ENCODE measurements around the gene IDH3G. TPM values are rescaled to one million over a fixed set of nuclear protein-coding genes. Genes with fewer than 3 reads are reported as not detected.

IDH3G gene
- total RNA-seq, 3 donors from 2014 or later: 75.4 to 91.5 (median 76.5) TPM

DNA sequence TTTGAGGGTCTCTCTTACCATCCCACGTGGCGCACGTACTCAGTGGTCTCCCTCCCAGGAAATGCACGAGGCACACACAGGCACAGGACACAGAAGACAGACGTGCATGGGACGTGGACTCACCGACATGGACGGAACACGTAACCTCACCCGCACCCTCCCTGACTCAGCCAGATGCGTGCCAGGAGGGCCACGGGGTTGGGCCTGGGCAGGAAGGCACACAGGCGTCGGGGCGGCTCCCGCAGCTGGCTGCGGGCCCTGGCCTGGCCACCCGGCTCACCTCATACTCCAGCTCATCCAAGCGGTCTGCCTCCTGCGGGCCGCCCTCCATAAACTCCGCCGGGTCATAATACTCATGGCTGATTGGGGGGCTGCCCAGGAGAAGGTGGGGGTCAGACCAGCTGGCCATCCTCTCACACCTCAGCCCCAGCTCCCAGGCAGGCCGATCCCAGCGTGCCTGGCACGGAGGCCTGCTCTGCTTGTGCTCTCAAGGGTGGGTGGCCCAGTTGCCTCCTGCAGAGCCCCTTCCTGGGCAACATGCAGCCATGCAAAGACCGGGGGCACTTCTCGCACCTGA lies 12.9 kb upstream of the IDH3G start:
- Histone ChIP-seq H3K27ac (no peak overlapping the region), H3K4me1 (no peaks in the 10 kb centered on the region), H3K27me3 (peaks cover 0 to 52% of the 10 kb centered on the region in 2 donors), H3K9me3 (peaks cover 0 to 7% of the 10 kb centered on the region in 2 donors), H3K36me3 (no peaks in the 10 kb centered on the region), H3K4me3 (no peak overlapping the region)
- intact Hi-C loops (cut with DNase I; ENCODE audit: low total_unique reads): no loop called here
- no peak for DNase-seq (ENCODE audit: low spot score in 2 of 2)
- TF ChIP-seq POLR2A (IDR thresholded peaks at IDR 0.05) (no peak), POLR2AphosphoS5 (IDR thresholded peaks at IDR 0.05) (no peak)
- TF ChIP-seq, protein P1, sequence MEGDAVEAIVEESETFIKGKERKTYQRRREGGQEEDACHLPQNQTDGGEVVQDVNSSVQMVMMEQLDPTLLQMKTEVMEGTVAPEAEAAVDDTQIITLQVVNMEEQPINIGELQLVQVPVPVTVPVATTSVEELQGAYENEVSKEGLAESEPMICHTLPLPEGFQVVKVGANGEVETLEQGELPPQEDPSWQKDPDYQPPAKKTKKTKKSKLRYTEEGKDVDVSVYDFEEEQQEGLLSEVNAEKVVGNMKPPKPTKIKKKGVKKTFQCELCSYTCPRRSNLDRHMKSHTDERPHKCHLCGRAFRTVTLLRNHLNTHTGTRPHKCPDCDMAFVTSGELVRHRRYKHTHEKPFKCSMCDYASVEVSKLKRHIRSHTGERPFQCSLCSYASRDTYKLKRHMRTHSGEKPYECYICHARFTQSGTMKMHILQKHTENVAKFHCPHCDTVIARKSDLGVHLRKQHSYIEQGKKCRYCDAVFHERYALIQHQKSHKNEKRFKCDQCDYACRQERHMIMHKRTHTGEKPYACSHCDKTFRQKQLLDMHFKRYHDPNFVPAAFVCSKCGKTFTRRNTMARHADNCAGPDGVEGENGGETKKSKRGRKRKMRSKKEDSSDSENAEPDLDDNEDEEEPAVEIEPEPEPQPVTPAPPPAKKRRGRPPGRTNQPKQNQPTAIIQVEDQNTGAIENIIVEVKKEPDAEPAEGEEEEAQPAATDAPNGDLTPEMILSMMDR (IDR thresholded peaks at IDR 0.05): no peak

DNA sequence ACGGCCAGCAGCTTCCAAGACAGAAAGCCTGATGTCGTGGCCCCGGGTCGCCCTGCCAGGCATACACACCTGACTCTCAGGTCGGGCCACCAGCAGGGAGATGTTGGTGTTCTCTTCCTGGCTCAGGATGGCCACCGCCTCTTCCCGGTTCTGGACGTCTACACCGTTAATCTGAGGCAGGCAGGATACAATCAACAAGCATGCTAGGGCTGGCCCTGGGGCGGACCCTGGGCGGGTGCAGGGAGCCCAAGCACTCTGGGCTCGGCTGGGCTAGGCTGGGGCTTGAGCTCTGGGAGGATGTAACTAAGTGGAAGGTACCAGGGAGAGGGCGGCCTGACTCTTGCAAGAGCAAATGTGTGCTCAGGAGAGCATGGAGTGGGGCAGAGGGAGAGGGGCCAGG lies 11.3 kb upstream of the IDH3G start:
- Histone ChIP-seq H3K36me3 (no peaks in the 10 kb centered on the region), H3K27ac (no peak overlapping the region), H3K27me3 (peaks cover 0 to 45% of the 10 kb centered on the region in 2 donors), H3K9me3 (peaks cover 0 to 7% of the 10 kb centered on the region in 2 donors), H3K4me1 (no peaks in the 10 kb centered on the region), H3K4me3 (no peak overlapping the region)
- no peak for DNase-seq (ENCODE audit: low spot score in 2 of 2)
- TF ChIP-seq POLR2A (IDR thresholded peaks at IDR 0.05) (no peak), POLR2AphosphoS5 (IDR thresholded peaks at IDR 0.05) (no peak)
- TF ChIP-seq, protein P1 (IDR thresholded peaks at IDR 0.05): no peak
- intact Hi-C loops (cut with DNase I; ENCODE audit: low total_unique reads): no loop called here

DNA sequence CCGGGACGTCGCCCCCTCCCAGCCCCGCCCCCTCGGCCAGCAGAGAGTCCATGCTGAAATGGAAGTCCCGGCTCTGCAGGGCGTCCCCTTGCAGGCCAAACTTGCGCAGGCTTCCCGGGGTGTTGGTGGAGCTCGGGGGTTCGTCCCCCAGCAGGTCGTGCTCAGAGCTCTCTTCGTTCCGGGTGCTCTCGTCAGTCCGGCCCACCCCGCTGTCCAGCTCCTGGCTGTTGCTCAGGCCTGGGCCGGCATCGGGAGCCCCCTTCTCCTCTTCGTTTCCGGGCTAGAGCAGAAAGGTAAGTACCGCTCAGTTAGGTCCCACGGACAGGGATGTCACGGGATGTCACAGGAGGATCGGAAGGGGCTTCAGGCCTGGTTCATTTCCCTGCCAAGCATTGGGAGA lies 10.4 kb upstream of the IDH3G start:
- H3K4me1 ChIP-seq: no peaks in the 10 kb centered on the region
- H3K27ac ChIP-seq: no peak overlapping the region
- H3K27me3 ChIP-seq: peaks cover 0 to 43% of the 10 kb centered on the region in 2 donors
- peaks cover 0 to 7% of the 10 kb centered on the region in 2 donors for H3K9me3 ChIP-seq
- H3K36me3 ChIP-seq: no peaks in the 10 kb centered on the region
- DNase-seq (ENCODE audit: low spot score in 2 of 2): no peak
- no peak for TF ChIP-seq POLR2A (IDR thresholded peaks at IDR 0.05)
- TF ChIP-seq, protein P1 (IDR thresholded peaks at IDR 0.05): no peak
- no peak for TF ChIP-seq POLR2AphosphoS5 (IDR thresholded peaks at IDR 0.05)
- H3K4me3 ChIP-seq: no peak overlapping the region
- intact Hi-C loops (cut with DNase I; ENCODE audit: low total_unique reads): no loop called here

DNA sequence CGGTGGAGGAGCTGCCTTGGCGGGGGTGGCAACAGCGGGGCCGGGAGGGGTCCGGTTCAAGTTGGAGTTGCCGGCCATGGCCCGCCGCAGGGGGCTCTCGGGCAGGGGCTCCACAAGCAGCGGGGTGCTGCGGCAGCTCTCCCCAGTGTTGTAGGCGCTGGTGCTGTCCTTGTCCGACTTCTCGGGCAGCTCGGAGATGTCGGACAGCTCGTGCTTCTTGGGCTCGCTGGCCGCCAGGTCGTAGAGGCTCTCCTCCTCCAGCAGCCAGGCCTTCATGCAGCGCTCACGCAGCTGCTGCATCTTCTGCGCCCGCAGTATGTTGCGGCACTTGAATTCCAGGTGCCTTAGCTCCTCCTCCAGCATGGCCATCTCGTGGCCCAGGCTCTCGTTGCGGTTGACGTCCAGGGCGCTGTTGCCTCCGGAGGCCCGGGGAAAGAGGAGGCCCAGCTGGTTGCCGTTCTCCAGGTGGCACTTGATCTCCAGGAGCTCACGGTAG lies 10.0 kb upstream of the IDH3G start:
- Histone ChIP-seq H3K27me3 (peaks cover 0 to 42% of the 10 kb centered on the region in 2 donors), H3K27ac (no peak overlapping the region), H3K4me3 (no peak overlapping the region), H3K4me1 (no peaks in the 10 kb centered on the region), H3K36me3 (no peaks in the 10 kb centered on the region), H3K9me3 (peaks cover 0 to 7% of the 10 kb centered on the region in 2 donors)
- no peak for TF ChIP-seq POLR2AphosphoS5 (IDR thresholded peaks at IDR 0.05)
- TF ChIP-seq POLR2A (IDR thresholded peaks at IDR 0.05): no peak
- TF ChIP-seq, protein P1 (IDR thresholded peaks at IDR 0.05): no peak
- intact Hi-C loops (cut with DNase I; ENCODE audit: low total_unique reads): no loop called here
- DNase-seq (ENCODE audit: low spot score in 2 of 2): no peak

DNA sequence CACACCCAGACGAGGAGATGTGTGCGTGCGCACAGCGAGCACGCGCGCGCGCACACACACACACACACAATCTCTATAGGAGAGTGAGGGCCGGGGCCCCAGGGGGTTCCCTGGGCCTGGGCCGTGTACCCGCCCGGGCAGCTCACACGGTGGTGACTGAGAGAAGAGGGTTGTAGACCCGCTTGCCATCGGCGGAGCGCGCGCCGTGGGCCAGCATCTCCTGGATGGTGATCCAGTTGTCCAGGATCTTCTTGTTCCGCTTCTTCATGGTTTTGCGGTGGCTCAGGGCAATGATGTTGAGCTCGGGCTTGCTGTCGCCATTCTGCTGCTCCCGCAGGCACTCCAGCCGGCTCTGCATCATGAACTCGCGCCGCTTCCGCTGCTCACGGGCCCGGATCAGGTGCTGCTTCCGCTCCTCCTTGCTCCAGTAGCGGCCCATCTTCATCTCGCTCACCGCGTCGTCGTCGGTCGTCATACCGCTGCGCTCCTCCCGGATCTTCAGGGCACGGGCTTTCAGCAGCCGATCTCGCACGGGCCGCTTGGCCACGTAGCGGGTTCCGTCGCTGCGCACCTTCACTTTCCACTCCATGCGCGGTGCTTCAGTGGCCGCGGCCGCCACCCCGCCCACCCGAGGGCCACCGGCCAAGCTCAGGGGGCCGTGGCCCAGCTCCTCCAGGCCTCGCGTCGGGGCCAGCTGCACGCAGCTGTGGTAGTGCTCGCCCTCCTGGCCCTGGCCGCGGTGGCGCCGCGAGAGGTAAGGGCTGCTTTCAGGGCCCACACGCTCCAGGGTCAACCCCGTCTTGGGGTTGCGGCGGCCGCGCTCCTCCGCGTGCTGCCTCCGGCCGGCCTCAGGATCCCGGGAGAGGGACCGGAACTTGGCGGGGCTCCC lies 9.3 kb upstream of the IDH3G start:
- Histone ChIP-seq H3K36me3 (no peaks in the 10 kb centered on the region), H3K4me3 (no peak overlapping the region), H3K4me1 (no peaks in the 10 kb centered on the region), H3K27me3 (peaks cover 0 to 43% of the 10 kb centered on the region in 2 donors), H3K27ac (no peak overlapping the region), H3K9me3 (peaks cover 0 to 7% of the 10 kb centered on the region in 2 donors)
- DNase-seq (ENCODE audit: low spot score in 2 of 2): no peak
- TF ChIP-seq POLR2A (IDR thresholded peaks at IDR 0.05): no peak
- intact Hi-C loops (cut with DNase I; ENCODE audit: low total_unique reads): no loop called here

Measured in breast epithelium (tissue), 4 donors.